ENCODE measurements around the gene COL12A1.

GRCh38 chr6:75233092-75233615, 27.3 kb upstream of the COL12A1 start:
- TF ChIP-seq CTCF (conservative IDR thresholded peaks at IDR 0.05) (no peak), EZH2 (IDR thresholded peaks at IDR 0.05; ENCODE audit: low read depth) (no peak)
